Measurements from ENCODE around the gene RNF113A. TPM values are rescaled to one million over a fixed set of nuclear protein-coding genes. Genes with fewer than 3 reads are reported as not detected.
A peak's percentile ranks its signal among the peaks of the same experiment; 100 is the strongest.
"Not testable (repeated sequence)": the region's sequence is repeated elsewhere in the genome, so short reads cannot be mapped to it uniquely, and the experiment has no call there.

RNF113A gene
- total RNA-seq, 1 experiment from 2014 or later, result 48.5 TPM

DNA sequence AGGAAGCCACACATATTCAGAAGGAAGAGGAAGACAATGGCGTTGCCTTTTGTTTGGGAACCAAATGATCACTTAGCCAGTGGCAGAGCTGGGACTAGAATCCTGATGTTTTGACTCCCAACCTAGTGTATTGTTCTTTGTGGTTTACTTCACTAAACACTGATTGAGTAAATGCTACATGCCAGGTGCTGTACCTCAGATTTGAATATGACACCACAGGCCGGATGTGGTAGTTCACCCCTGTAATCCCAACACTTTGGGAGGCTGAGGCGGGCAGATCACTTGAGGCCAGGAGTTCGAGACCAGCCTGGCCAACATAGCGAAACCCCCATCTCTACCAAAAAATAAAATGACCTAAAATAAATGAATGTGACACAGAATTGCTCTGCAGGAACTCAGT lies 8.5 kb upstream of the RNF113A start:
- Histone ChIP-seq H3K4me3 (no peak overlapping the region), H3K4me1 (no peaks in the 10 kb centered on the region), H3K36me3 (peaks cover 23% of the 10 kb centered on the region), H3K9me3 (replicated peaks) (no peaks in the 10 kb centered on the region), H3K27me3 (no peaks in the 10 kb centered on the region), H3K27ac (no peak overlapping the region)
- no peak for DNase-seq

DNA sequence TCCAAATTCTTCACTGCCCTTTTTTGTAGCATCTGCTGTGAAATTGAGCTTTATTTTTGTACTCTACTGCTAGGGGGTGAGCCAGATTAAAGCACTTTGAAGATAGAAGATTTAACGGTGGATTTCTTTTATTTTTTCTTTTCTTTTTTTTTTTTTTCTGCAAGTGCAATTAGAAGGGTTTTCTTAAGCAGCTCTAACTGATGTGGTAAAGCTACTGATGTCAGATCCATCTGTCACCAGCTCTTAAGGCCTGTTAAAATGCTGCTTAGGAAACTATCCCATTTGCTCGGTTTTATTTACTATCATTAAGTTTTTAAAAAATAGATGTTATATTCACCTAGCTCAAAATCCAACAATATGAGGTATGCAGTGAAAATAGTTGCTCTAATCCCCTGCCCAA lies 7.2 kb upstream of the RNF113A start:
- Histone ChIP-seq H3K27ac (no peak overlapping the region), H3K4me1 (no peaks in the 10 kb centered on the region), H3K9me3 (replicated peaks) (no peaks in the 10 kb centered on the region), H3K4me3 (no peak overlapping the region), H3K36me3 (peaks cover 27% of the 10 kb centered on the region), H3K27me3 (no peaks in the 10 kb centered on the region)
- no peak for DNase-seq

DNA sequence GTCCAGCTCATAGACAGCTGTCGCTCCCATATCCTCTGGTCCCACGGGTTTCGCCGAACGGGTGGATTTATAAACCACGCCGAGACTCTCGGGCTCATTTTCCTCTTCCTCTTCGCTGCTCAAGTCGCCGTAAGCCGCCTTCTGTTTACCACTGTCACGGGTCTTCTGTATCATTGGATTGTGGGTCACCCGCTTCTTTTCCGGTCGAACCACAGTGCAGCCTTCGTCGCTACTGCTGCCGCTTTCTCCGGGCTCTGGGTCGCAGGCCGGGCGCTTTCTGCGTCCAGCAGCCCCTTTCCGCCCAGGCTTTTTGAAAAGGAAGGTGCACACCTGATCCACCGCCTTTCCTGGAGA lies 311 bp downstream of the RNF113A start:
- H3K4me1 ChIP-seq, result no peaks in the 10 kb centered on the region
- DNase-seq, result no peak
- no peaks in the 10 kb centered on the region for H3K27me3 ChIP-seq

GRCh38 chrX:119870626-119871131 lies 854 bp downstream of the RNF113A start:
- Histone ChIP-seq H3K9me3 (replicated peaks) (no peaks in the 10 kb centered on the region), H3K4me3 (peak overlapping the region; percentile 84), H3K36me3 (peaks cover 8% of the 10 kb centered on the region; the same call in 1 of the 2 replicates), H3K27me3 (no peaks in the 10 kb centered on the region), H3K27ac (peak overlapping the region; percentile 93), H3K4me1 (no peaks in the 10 kb centered on the region)
- peak; percentile 85 to 89 for DNase-seq

More for the DNA sequence above, 311 bp downstream of the RNF113A start:
- Histone ChIP-seq H3K36me3 (peaks cover 11% of the 10 kb centered on the region), H3K27ac (peak overlapping the region; percentile 93), H3K4me3 (peak overlapping the region; percentile 84), H3K9me3 (replicated peaks) (no peaks in the 10 kb centered on the region)

DNA sequence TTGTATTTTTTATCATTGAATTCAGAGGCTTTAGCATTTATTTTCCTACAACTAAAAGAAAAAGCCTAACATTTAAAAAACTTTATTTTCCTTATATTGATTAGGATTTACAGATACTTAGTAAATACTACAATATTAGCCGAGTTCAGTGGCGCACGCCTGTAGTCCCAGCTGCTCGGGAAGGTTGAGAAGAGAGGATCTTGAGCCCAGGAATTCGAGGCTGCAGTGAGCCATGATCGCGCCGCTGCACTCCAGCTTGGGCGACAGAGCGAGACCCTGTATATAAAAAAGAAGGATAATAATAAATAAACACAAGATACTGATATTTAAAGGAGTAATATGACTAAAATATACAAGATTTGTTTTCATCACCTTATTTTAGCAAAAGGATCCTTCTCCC lies 18.1 kb downstream of the RNF113A start:
- DNase-seq, result peak; percentile 24 to 59
- Histone ChIP-seq H3K4me3 (peak overlapping the region; percentile 88), H3K27me3 (0 out of 2 replicates have a peak, but pooled peaks cover 3% of the 10 kb centered on the region), H3K4me1 (no peaks in the 10 kb centered on the region), H3K27ac (peak overlapping the region; percentile 33; the same call in 1 of the 2 replicates), H3K9me3 (replicated peaks) (no peaks in the 10 kb centered on the region), H3K36me3 (peaks cover 18% of the 10 kb centered on the region)

DNA sequence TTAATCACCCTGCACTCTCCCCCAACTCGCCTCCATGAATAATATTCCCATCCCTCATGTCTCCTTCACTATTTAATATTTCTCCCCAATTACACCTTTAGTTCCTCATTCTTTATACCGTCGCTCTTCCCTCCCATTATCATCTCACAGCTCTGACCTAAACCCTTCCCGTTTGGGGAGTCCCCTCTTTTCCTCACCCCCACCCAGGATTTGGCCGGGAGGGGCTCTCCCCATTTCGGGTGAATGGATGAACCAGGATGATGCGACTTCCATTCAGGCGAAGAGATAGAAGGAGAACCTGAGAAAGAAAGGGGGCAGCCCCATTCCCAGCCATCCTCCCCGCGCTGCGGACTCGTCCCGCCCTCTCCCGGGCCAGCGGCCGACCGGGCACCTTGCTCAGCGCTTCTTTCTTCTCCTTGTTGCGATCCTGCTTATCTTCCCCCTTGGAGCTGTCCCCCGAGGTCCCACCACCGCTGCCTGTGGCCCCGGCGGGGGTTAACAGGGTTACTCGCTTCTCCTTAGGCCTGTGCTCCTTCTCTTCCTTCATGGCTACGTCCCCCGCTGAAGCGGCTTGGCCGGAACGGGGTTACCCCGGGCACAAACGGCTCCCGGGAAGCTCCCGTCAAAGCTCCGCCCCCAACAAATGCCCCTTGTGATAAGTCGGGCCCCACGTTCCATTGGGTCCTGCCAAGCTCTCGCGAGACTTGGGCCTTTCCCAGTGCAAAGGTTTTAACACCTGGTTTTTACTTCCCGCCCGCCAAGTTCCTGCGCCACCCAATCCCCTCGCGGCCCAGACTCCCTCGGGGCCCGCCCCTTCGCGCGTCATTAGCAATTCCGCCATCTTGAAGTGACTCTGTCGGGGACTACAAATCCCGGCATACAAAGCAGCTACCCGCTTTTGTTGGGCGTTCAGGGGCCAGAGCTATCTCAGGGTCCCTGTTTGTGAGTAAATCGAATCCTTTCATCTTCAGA lies 18.9 kb downstream of the RNF113A start, which contains the start of gene UPF3B:
Gene UPF3B (minus strand): TSS at position 582 of the 972 bp plus-strand sequence. CDS start 35 bp downstream, at position 547.
- Histone ChIP-seq H3K9me3 (replicated peaks) (no peaks in the 10 kb centered on the region), H3K27ac (peak within 1 kb of the TSS; percentile 77), H3K4me1 (no peaks in the 10 kb centered on the region), H3K4me3 (peak within 1 kb of the TSS; percentile 88), H3K27me3 (no peaks in the 10 kb centered on the region), H3K36me3 (peaks cover 24% of the 10 kb centered on the region)
- peak; percentile 100 for DNase-seq

GRCh38 chrX:119833905-119834304 lies 37.6 kb downstream of the RNF113A start:
- Histone ChIP-seq H3K27me3 (no peaks in the 10 kb centered on the region), H3K36me3 (peaks cover 92% of the 10 kb centered on the region), H3K4me3 (no peak overlapping the region), H3K4me1 (no peaks in the 10 kb centered on the region), H3K27ac (no peak overlapping the region), H3K9me3 (replicated peaks) (no peaks in the 10 kb centered on the region)
- DNase-seq, result no peak

DNA sequence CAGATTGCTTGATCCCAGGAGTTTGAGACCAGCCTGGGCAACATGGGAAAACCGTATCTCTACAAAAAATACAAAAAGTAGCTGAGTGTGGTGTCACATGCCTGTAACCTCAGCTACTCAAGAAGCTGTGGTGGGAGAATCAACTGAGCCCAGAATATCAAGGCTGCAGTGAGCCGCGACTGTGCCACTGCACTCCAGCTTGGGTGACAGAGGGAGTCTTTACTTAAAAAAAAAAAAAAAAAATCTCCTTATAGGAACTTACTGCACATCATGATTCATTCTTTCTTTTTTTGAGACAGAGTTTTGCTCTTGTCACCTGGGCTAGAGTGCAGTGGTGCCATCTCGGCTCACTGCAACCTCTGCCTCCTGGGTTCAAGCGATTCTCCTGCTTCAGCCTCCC lies 43.1 kb downstream of the RNF113A start:
- H3K4me3 ChIP-seq, result no peak overlapping the region
- no peaks in the 10 kb centered on the region for H3K27me3 ChIP-seq
- H3K27ac ChIP-seq, result no peak overlapping the region
- no peak for DNase-seq
- peaks cover 40% of the 10 kb centered on the region for H3K36me3 ChIP-seq
- H3K9me3 ChIP-seq (replicated peaks), result no peaks in the 10 kb centered on the region
- H3K4me1 ChIP-seq, result no peaks in the 10 kb centered on the region

- Histone ChIP-seq H3K27ac (no peak overlapping the region), H3K9me3 (replicated peaks) (no peaks in the 10 kb centered on the region), H3K36me3 (peaks cover 20% of the 10 kb centered on the region), H3K4me3 (no peak overlapping the region), H3K27me3 (no peaks in the 10 kb centered on the region), H3K4me1 (no peaks in the 10 kb centered on the region)
- peak in 1 of 2 experiments; percentile 12 for DNase-seq
Observed at GRCh38 chrX:119826399-119826959, 45.1 kb downstream of the RNF113A start.

DNA sequence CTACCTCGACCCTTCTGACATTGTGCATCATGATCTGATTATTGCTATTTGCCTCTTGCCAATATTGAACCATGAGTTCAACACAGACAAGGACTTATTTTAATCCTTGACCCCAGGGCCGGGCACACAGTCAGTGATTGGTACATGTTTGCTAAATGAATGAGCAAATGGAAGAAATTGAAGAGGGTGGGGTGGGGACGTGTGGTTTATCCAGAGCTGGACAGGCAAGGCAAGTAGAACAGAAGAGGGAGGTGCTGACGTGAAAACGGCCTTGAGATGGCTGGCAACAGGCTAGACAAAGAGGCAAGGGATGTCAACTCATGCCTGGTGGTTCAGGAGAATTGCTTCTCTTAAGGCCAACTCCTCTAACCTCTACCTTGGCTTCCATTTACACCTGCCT lies 47.3 kb downstream of the RNF113A start:
- not testable (repeated sequence) for H3K36me3 ChIP-seq, H3K4me3 ChIP-seq

GRCh38 chrX:119821703-119822102 lies 49.8 kb downstream of the RNF113A start:
- H3K27me3 ChIP-seq; DNase-seq; H3K27ac ChIP-seq; H3K9me3 ChIP-seq (replicated peaks); H3K36me3 ChIP-seq; H3K4me3 ChIP-seq; H3K4me1 ChIP-seq: not testable (repeated sequence)

More for the DNA sequence above, 47.3 kb downstream of the RNF113A start:
- H3K27ac ChIP-seq; H3K9me3 ChIP-seq (replicated peaks); DNase-seq; H3K27me3 ChIP-seq; H3K4me1 ChIP-seq: not testable (repeated sequence)

Other genes starting within 250 kb of the RNF113A start
- gene SEPTIN6, start 178.6 kb downstream of the RNF113A start, total RNA-seq (2014; rRNA removed; shearing (Covaris generic)), result 70.9 and 73.8 TPM in 2 replicates
- not detected in 2 replicates for gene SOWAHD, start 113.1 kb downstream of the RNF113A start, total RNA-seq (2014; rRNA removed; shearing (Covaris generic))
- gene RPL39, start 80.1 kb downstream of the RNF113A start, total RNA-seq (2014; rRNA removed; shearing (Covaris generic)), result 7,998 and 9,259 TPM in 2 replicates
- 25.1 and 33.9 TPM in 2 replicates for gene UPF3B, start 18.8 kb downstream of the RNF113A start, total RNA-seq (2014; rRNA removed; shearing (Covaris generic))
- 278 and 293 TPM in 2 replicates for gene NDUFA1, start 99 bp upstream of the RNF113A start, total RNA-seq (2014; rRNA removed; shearing (Covaris generic))
- gene AKAP14, start 24.2 kb upstream of the RNF113A start, total RNA-seq (2014; rRNA removed; shearing (Covaris generic)), result not detected in 2 replicates
- 14.2 and 15.3 TPM in 2 replicates for gene NKAP, start 72.0 kb upstream of the RNF113A start, total RNA-seq (2014; rRNA removed; shearing (Covaris generic))
- gene RHOXF2B, start 206.0 kb upstream of the RNF113A start, total RNA-seq (2014; rRNA removed; shearing (Covaris generic)), result not detected in 2 replicates
- not detected in 2 replicates for gene RHOXF1, start 244.2 kb upstream of the RNF113A start, total RNA-seq (2014; rRNA removed; shearing (Covaris generic))